HG02610 (cell line): ENCODE measurements around the gene ZP2.
"Not testable (repeated sequence)": the region's sequence is repeated elsewhere in the genome, so short reads cannot be mapped to it uniquely, and the experiment has no call there.

Source experiments
- ATAC-seq: cut with Tn5 transposase; IDR thresholded peaks from one replicate; pipeline ENCODE4 v1.9.1; 2021; ENCODE audit warnings: mild to moderate bottlenecking, moderate library complexity; ENCODE audit not compliant: unreplicated experiment

Gene ZP2

DNA sequence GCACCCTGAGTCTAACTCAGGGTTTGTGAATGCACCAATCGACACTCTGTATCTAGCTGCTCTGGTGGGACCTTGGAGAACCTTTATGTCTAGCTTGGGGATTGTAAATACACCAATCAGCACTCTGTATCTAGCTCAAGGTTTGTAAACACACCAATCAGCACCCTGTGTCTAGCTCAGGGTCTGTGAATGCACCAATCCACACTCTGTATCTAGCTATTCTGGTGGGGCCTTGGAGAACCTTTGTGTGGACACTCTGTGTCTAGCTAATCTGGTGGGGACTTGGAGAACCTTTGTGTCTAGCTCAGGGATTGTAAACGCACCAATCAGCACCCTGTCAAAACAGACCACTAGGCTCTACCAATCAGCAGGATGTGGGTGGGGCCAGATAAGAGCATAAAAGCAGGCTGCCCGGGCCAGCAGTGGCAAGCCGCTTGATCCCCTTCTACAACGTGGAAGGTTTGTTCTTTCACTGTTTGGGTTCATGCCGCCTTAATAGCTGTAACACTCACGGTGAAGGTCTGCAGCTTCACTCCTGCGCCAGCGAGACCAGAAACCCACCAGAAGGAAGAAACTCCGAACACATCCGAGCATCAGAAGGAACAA, 58.1 kb downstream of the ZP2 start:
- ATAC-seq = not testable (repeated sequence)

DNA sequence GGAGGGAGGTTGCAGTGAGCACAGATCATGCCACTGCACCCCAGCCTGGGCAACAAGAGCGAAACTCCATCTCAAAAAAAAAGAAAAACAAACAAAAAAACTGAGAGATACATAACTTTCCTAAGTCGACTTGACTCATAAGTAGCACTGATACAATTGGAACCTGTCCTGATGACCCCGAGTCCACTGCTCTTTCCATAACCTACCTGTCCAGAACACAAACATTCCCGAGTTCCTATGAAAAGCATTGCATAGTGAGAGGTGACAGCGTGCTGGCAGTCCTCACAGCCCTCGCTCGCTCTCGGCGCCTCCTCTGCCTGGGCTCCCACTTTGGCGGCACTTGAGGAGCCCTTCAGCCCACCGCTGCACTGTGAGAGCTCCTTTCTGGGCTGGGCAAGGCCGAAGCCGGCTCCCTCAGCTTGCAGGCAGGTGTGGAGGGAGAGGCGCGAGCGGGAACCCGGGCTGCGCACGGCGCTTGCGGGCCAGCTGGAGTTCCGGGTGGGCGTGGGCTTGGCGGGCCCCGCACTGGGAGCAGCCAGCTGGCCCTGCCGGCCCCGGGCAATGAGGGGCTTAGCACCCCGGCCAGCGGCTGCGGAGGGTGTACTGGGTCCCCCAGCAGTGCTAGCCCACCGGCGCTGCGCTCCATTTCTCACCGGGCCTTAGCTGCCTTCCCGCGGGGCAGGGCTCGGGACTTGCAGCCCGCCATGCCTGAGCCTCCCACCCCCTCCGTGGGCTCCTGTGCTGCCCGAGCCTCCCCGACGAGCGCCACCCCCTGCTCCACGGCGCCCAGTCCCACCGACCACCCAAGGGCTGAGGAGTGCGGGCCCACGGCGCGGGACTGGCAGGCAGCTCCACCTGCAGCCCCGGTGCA, 59.0 kb downstream of the ZP2 start:
- not testable (repeated sequence) for ATAC-seq

DNA sequence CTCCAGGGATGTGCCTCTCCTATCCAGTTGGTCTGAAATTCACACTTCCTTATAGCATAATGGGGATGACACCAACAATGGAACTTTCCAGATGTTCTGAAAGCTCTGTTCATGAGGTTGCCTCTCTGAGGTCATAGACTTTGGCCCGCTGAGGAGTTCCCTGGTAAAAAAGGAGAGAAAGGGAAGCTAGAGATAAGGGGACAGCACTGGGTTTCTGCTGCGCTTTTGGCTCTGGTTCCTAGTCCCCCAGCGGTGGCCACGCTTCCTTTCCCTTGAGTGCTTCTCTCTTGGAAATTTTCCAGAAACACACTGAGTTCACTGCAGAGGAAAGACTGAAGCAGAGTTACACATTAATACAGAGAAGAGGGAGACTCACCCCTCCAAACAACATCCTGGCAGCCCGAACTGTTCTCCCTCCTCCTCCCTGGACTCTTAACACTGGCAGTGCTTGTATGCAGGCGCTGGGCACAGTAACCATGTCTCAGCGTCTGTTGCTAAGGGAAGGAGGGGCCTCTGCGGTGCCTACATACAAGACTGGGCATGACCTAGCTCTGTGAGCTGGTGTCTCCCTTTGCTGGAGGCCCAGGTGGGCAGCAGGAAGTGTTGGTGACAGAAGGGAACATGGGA, 60.9 kb downstream of the ZP2 start, which contains the start of gene DNAH3:
Gene DNAH3 (minus strand): TSS at position 472 of the 627 bp plus-strand sequence. CDS start 527 bp downstream, outside the sequence.
- no peak for ATAC-seq
